ENCODE measurements around the gene SNX30. TPM values are rescaled to one million over a fixed set of nuclear protein-coding genes. Genes with fewer than 3 reads are reported as not detected.

The SNX30 gene
- total and polyA plus RNA-seq, 7 donors = 6.4 to 16.4 (median 8.9) TPM

DNA sequence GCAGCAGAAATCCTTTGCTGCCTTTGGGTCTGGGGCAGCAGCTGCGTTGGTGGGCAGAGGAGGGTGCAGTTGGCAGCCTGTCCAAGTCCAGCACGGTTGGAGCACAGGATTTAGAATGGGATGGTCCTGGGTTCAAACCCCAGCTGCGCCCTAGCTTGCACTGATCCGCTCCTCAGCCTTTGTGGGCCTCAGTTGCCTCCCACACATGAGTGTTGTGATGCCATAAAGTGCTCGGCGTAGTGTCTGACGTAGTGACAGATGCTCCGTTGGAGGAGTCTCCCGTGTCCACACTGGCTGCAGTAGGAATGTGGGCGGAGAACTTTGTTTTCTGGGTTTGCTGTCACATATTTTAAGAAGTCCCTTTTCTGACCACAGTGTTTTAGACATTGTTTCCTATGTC is 104.1 kb downstream of the SNX30 start:
- no peaks in the 10 kb centered on the region for H3K27me3 ChIP-seq
- H3K36me3 ChIP-seq = peaks cover 0 to 30% (median 8%) of the 10 kb centered on the region in 4 donors
- WGBS, 2 donors = 93% methylated on average over 10 of the region's 10 CpGs
- no peak overlapping the region for H3K27ac ChIP-seq
- TF ChIP-seq POLR2A (IDR thresholded peaks at IDR 0.05) (no peak), POLR2AphosphoS5 (IDR thresholded peaks at IDR 0.05) (no peak), EP300 (IDR thresholded peaks at IDR 0.05) (no peak)
- TF ChIP-seq, protein P1, sequence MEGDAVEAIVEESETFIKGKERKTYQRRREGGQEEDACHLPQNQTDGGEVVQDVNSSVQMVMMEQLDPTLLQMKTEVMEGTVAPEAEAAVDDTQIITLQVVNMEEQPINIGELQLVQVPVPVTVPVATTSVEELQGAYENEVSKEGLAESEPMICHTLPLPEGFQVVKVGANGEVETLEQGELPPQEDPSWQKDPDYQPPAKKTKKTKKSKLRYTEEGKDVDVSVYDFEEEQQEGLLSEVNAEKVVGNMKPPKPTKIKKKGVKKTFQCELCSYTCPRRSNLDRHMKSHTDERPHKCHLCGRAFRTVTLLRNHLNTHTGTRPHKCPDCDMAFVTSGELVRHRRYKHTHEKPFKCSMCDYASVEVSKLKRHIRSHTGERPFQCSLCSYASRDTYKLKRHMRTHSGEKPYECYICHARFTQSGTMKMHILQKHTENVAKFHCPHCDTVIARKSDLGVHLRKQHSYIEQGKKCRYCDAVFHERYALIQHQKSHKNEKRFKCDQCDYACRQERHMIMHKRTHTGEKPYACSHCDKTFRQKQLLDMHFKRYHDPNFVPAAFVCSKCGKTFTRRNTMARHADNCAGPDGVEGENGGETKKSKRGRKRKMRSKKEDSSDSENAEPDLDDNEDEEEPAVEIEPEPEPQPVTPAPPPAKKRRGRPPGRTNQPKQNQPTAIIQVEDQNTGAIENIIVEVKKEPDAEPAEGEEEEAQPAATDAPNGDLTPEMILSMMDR (IDR thresholded peaks at IDR 0.05) = no peak
- no peak for DNase-seq
- intact Hi-C loops (cut with DNase I) = no loop called here
- no peaks in the 10 kb centered on the region for H3K9me3 ChIP-seq
- no peak overlapping the region for H3K4me3 ChIP-seq
- no peaks in the 10 kb centered on the region for H3K4me1 ChIP-seq

DNA sequence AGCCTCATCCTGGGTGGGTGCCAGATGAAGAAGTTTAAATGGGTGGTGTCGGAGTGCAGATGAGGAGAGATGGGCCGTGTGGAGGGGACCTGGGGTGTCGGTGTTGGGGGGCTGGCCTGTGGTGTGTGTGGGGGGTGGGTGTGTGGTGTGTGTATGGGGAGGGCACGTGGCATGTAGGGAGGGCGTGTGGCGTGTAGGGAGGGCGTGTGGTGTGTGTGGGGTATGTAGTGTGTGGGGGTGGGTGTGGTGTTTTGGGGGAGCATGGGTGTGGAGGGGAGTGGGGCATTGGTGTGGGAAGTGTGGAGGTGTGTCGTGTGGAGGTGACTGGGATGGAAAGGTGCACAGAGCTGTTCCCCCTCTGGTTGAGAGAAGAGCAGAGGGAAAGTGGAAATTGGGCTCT is 105.6 kb downstream of the SNX30 start:
- TF ChIP-seq POLR2A (IDR thresholded peaks at IDR 0.05) (no peak), POLR2AphosphoS5 (IDR thresholded peaks at IDR 0.05) (no peak), EP300 (IDR thresholded peaks at IDR 0.05) (no peak)
- TF ChIP-seq, protein P1 (IDR thresholded peaks at IDR 0.05) = no peak
- DNase-seq = no peak
- no peaks in the 10 kb centered on the region for H3K9me3 ChIP-seq
- H3K27ac ChIP-seq = no peak overlapping the region
- peaks cover 0 to 19% (median 5%) of the 10 kb centered on the region in 4 donors for H3K36me3 ChIP-seq
- H3K4me1 ChIP-seq = no peaks in the 10 kb centered on the region
- no peaks in the 10 kb centered on the region for H3K27me3 ChIP-seq
- WGBS, 2 donors = 96 to 97% methylated on average over 8 of the region's 8 CpGs
- intact Hi-C loops (cut with DNase I) = no loop called here
- no peak overlapping the region for H3K4me3 ChIP-seq

DNA sequence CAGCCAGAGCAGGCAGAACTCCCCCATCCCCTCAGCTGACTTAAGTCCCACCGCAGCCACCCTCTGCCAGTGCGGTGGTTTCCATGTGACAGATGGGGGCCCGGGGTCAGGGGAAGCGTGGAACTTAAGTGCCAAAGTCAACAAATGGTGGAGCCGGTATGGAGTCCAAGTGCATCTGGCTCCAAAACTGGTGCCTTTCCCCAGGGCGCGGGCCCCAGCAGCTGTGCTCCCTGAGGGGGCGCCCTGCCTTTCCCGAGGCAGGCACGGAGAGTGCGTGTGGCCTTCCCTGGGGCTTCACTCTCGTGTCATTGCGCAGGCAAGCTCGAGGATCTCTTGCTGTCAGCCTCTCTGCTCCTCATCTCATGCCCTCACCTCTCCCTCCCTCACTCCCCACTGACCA is 106.3 kb downstream of the SNX30 start:
- H3K36me3 ChIP-seq = peaks cover 0 to 12% (median 2%) of the 10 kb centered on the region in 4 donors
- no peak for DNase-seq
- H3K27ac ChIP-seq = no peak overlapping the region
- no peak for TF ChIP-seq EP300 (IDR thresholded peaks at IDR 0.05)
- TF ChIP-seq, protein P1 (IDR thresholded peaks at IDR 0.05) = no peak
- no peak for TF ChIP-seq POLR2A (IDR thresholded peaks at IDR 0.05)
- no peak for TF ChIP-seq POLR2AphosphoS5 (IDR thresholded peaks at IDR 0.05)
- H3K9me3 ChIP-seq = no peaks in the 10 kb centered on the region
- intact Hi-C loops (cut with DNase I) = no loop called here
- WGBS, 2 donors = 92 to 93% methylated on average over 14 of the region's 14 CpGs
- no peaks in the 10 kb centered on the region for H3K4me1 ChIP-seq
- H3K4me3 ChIP-seq = no peak overlapping the region
- no peaks in the 10 kb centered on the region for H3K27me3 ChIP-seq

DNA sequence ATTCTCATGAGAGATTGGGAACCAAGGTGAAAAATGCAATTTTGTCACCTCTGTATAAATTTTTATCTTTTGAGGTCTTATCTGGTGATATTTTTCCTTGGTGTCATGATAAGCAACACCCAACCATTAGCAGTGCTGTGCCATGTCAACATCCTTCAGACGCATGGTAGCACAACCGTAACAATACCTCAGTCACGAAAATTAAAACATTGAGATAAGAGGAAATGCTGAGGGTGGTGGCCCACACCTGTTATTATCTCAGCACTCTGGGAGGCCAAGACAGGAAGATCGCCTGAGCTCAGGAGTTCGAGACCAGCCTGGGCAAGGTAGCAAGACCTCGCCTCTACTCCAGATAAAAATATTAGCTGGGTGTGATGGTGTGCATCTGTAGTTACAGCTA is 107.4 kb downstream of the SNX30 start:
- Histone ChIP-seq H3K36me3 (peaks cover 0 to 5% (median under 1%) of the 10 kb centered on the region in 4 donors), H3K4me3 (no peak overlapping the region), H3K4me1 (peaks cover 0 to 6% (median 3%) of the 10 kb centered on the region in 4 donors), H3K27me3 (no peaks in the 10 kb centered on the region), H3K9me3 (no peaks in the 10 kb centered on the region), H3K27ac (no peak overlapping the region)
- DNase-seq = no peak
- intact Hi-C loops (cut with DNase I) = no loop called here
- 85 to 92% methylated on average over 6 of the region's 6 CpGs for WGBS, 2 donors
- TF ChIP-seq POLR2A (IDR thresholded peaks at IDR 0.05) (no peak), POLR2AphosphoS5 (IDR thresholded peaks at IDR 0.05) (no peak), EP300 (IDR thresholded peaks at IDR 0.05) (no peak)
- TF ChIP-seq, protein P1 (IDR thresholded peaks at IDR 0.05) = no peak

DNA sequence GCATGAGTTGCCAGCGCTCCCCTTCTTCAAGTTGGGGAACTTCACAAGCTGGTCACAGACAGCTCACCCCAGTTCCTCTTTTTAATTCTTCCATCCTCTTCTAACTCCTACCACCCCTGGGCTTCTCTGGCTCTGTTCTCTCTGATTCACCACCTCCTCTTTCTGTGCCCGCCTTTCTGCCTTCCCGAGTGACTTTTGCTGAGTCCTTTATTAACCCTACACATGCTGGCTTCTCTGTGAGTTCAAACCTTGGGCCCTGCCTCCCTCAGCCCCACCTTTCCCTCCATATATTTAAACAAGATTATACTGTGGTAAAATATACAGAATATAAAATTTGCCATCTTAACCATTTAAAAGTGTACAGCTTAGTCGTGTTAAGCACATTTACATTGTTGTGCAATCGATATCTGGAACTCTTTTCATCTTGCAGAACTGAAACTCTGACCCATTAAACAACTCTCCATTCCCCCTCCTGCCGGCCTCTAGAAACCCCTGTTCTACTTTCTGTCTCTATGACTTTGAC is 108.1 kb downstream of the SNX30 start:
- H3K27ac ChIP-seq = peak overlapping the region in 1 of 4 donors; percentile 9
- intact Hi-C loops (cut with DNase I) = no loop called here

More for the DNA sequence above, 108.1 kb downstream of the SNX30 start:
- no peaks in the 10 kb centered on the region for H3K27me3 ChIP-seq
- peaks cover 0 to 11% (median 4%) of the 10 kb centered on the region in 4 donors for H3K4me1 ChIP-seq
- TF ChIP-seq POLR2A (IDR thresholded peaks at IDR 0.05) (no peak), POLR2AphosphoS5 (IDR thresholded peaks at IDR 0.05) (no peak), EP300 (IDR thresholded peaks at IDR 0.05) (no peak)
- TF ChIP-seq, protein P1 (IDR thresholded peaks at IDR 0.05) = no peak
- DNase-seq = no peak
- WGBS, 2 donors = 45 to 68% methylated on average over 6 of the region's 6 CpGs
- H3K36me3 ChIP-seq = no peaks in the 10 kb centered on the region
- no peak overlapping the region for H3K4me3 ChIP-seq
- no peaks in the 10 kb centered on the region for H3K9me3 ChIP-seq

Measured in sigmoid colon (tissue), 7 donors.